GM21515 (cell line): Measurements from ENCODE around the gene CRTC1.
"Not testable (repeated sequence)": the region's sequence is repeated elsewhere in the genome, so short reads cannot be mapped to it uniquely, and the experiment has no call there.

Experiments used
- ATAC-seq: cut with Tn5 transposase; IDR thresholded peaks from one replicate; pipeline ENCODE4 v1.9.1; 2021; ENCODE audit not compliant: unreplicated experiment

CRTC1 gene

GRCh38 chr19:18725841-18726770 lies 42.6 kb downstream of the CRTC1 start:
- ATAC-seq, result no peak

- no peak for ATAC-seq
Observed at GRCh38 chr19:18726846-18727245, 43.4 kb downstream of the CRTC1 start.

- not testable (repeated sequence) for ATAC-seq
Observed at GRCh38 chr19:18727602-18728001, 44.1 kb downstream of the CRTC1 start.

GRCh38 chr19:18729933-18730530 lies 46.6 kb downstream of the CRTC1 start:
- no peak for ATAC-seq

- ATAC-seq, result no peak
Observed at GRCh38 chr19:18730885-18731513, 47.5 kb downstream of the CRTC1 start.

- ATAC-seq, result no peak
Observed at GRCh38 chr19:18731562-18732008, 48.1 kb downstream of the CRTC1 start.

- no peak for ATAC-seq
Observed at GRCh38 chr19:18733196-18733647, 49.7 kb downstream of the CRTC1 start.

- not testable (repeated sequence) for ATAC-seq
Observed at GRCh38 chr19:18733762-18734332, 50.4 kb downstream of the CRTC1 start.

- no peak for ATAC-seq
Observed at GRCh38 chr19:18735324-18735723, 51.8 kb downstream of the CRTC1 start.

GRCh38 chr19:18735752-18736151 lies 52.3 kb downstream of the CRTC1 start:
- ATAC-seq, result no peak

- no peak for ATAC-seq
Observed at GRCh38 chr19:18736415-18737336, 53.2 kb downstream of the CRTC1 start.

- no peak for ATAC-seq
Observed at GRCh38 chr19:18737337-18737953, 54.0 kb downstream of the CRTC1 start.

GRCh38 chr19:18737954-18738351 lies 54.5 kb downstream of the CRTC1 start:
- ATAC-seq, result no peak

- no peak for ATAC-seq
Observed at GRCh38 chr19:18738961-18739690, 55.6 kb downstream of the CRTC1 start.

GRCh38 chr19:18741124-18742121 lies 57.9 kb downstream of the CRTC1 start:
- ATAC-seq, result no peak

- no peak for ATAC-seq
Observed at GRCh38 chr19:18742324-18742723, 58.8 kb downstream of the CRTC1 start.

GRCh38 chr19:18742838-18743783 lies 59.6 kb downstream of the CRTC1 start:
- ATAC-seq, result no peak
